PC-3 (cell line): Measurements from ENCODE around the gene RAB12. TPM values are rescaled to one million over a fixed set of nuclear protein-coding genes. Genes with fewer than 3 reads are reported as not detected.

ENCODE experiments used
- ATAC-seq: fragments of 200-7000 bp; cut with Tn5 transposase; 2 replicates; pipeline ENCODE4 v1.9.1; 2020; ENCODE audit warnings: mild to moderate bottlenecking, moderate library complexity
- BruUV-seq: library from RNA; stranded (reverse); fragments of 400-500 nt; replicated peaks from 2 replicates; lab custom pipeline; 2021; lab: Mats Ljungman, UMichigan
- CTCF ChIA-PET: fragments of 300-600 bp; sonication (Branson Sonifier 250); formaldehyde crosslinking; loops from one replicate; lab custom pipeline; 2022; ENCODE audit warnings: antibody characterized with exemption; lab: Charles Lee
- POLR2A ChIA-PET: fragments of 300-600 bp; sonication (Branson Sonifier 250); formaldehyde crosslinking; loops from one replicate; lab custom pipeline; 2022; ENCODE audit warnings: antibody characterized with exemption; ENCODE audit not compliant: unreplicated experiment; lab: Charles Lee
- DNase-seq: peaks from one replicate; pipeline ENCODE4 v3.0.0-alpha.2; 2015
- H2AFZ ChIP-seq: fragments of 300-600 bp; sonication (generic); 2 replicates; pipeline ENCODE4 v1.6.0; 2016; ENCODE audit warnings: antibody characterized with exemption, low read length
- H3F3A ChIP-seq: fragments of 300-600 bp; sonication (generic); one replicate; pipeline ENCODE4 v1.6.0; 2017; ENCODE audit warnings: antibody characterized with exemption, low read length, control low read depth, mild to moderate bottlenecking; ENCODE audit not compliant: unreplicated experiment
- H3K27ac ChIP-seq: fragments of 300-600 bp; sonication (generic); 2 replicates; pipeline ENCODE4 v1.5.1; 2016; ENCODE audit warnings: mild to moderate bottlenecking, low read length
- H3K27me3 ChIP-seq: fragments of 300-600 bp; sonication (generic); 2 replicates; pipeline ENCODE4 v1.6.1; 2016; ENCODE audit warnings: low read length, mixed read lengths
- H3K36me3 ChIP-seq: fragments of 300-600 bp; sonication (generic); 2 replicates; pipeline ENCODE4 v1.6.1; 2016; ENCODE audit warnings: low read depth, mixed run types, low read length, mixed read lengths
- H3K4me1 ChIP-seq: fragments of 300-600 bp; sonication (generic); 2 replicates; pipeline ENCODE4 v1.5.1; 2016; ENCODE audit warnings: low read length; ENCODE audit not compliant: insufficient read depth
- H3K4me2 ChIP-seq: fragments of 300-600 bp; sonication (generic); 2 replicates; pipeline ENCODE4 v1.6.0; 2016; ENCODE audit warnings: low read length
- H3K4me3 ChIP-seq: fragments of 300-600 bp; sonication (generic); 2 replicates; pipeline ENCODE4 v1.5.1; 2016; ENCODE audit warnings: mild to moderate bottlenecking, low read length, mixed read lengths
- H3K79me2 ChIP-seq: fragments of 300-600 bp; sonication (generic); 2 replicates; pipeline ENCODE4 v1.6.1; 2017; ENCODE audit warnings: low read length, mixed read lengths
- H3K9ac ChIP-seq: fragments of 300-600 bp; sonication (generic); 2 replicates; pipeline ENCODE4 v1.6.0; 2016; ENCODE audit warnings: mild to moderate bottlenecking, low read length
- H3K9me2 ChIP-seq: fragments of 300-600 bp; sonication (generic); replicated peaks from 2 replicates; pipeline ENCODE4 v1.6.1; 2016; ENCODE audit warnings: mixed run types, low read length, mixed read lengths
- H3K9me3 ChIP-seq: fragments of 300-600 bp; sonication (generic); 2 replicates; pipeline ENCODE4 v1.6.1; 2016; ENCODE audit warnings: low read length, mixed read lengths
- H4K20me1 ChIP-seq: fragments of 300-600 bp; sonication (generic); 2 replicates; pipeline ENCODE4 v1.6.1; 2016; ENCODE audit warnings: low read length, mixed read lengths
- EZH2 ChIP-seq: fragments of 300-600 bp; sonication (generic); IDR thresholded peaks from one replicate; pipeline ENCODE4 v1.6.1; 2017; ENCODE audit warnings: antibody characterized with exemption, mild to moderate bottlenecking, low read length; ENCODE audit not compliant: unreplicated experiment
- EZH2phosphoT487 ChIP-seq: fragments of 300-600 bp; sonication (generic); IDR thresholded peaks from 2 replicates; pipeline ENCODE4 v1.6.1; 2018; ENCODE audit warnings: mild to moderate bottlenecking, antibody characterized with exemption, low read length, borderline replicate concordance
- intact Hi-C: fragments of 100-400 bp; cut with micrococcal nuclease; formaldehyde crosslinking; loops from 2 replicates; pipeline ENCODE4 v1.9.0; 2023
- total RNA-seq: library from RNA; depleted of rRNA; stranded (reverse); fragments of >200 nt; gene quantifications from 2 replicates; pipeline ENCODE4 v1.2.3, GENCODE V29; 2014
- TF ChIP-seq, protein P1 (sequence below): fragments of 300-600 bp; sonication (generic); conservative IDR thresholded peaks from 2 replicates; pipeline ENCODE4 v1.5.1; 2017; ENCODE audit warnings: antibody characterized with exemption, low read depth, mild to moderate bottlenecking, low read length

Gene RAB12
- total RNA-seq, 1 experiment from 2014 or later = 50.9 TPM

DNA sequence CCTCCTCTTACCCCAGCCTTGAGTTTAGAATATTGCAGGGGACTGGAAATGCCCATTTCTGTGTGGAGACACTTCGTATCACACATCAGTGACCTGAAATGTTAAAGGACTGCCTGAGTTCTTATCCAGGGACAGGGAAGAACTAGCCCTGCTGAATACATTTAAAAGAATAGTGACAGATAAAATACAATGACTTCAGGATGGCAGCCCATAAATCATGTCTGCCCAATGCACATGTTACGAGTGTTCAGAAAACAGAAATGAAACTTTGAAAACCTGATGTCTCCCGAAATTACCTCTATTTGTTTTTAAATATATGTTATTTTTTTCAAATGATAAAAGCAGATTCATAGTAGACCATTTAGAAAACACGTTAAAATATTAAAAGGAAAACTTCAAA is 22.3 kb upstream of the RAB12 start:
- CTCF ChIA-PET = no interaction called here
- no peak overlapping the region for H3K27ac ChIP-seq
- no peaks in the 10 kb centered on the region for H3K36me3 ChIP-seq
- intact Hi-C loops = no loop called here
- H2AFZ ChIP-seq = no peak overlapping the region
- H3K9me2 ChIP-seq = no peaks in the 10 kb centered on the region
- TF ChIP-seq EZH2 (no peak), EZH2phosphoT487 (no peak)
- TF ChIP-seq, protein P1, sequence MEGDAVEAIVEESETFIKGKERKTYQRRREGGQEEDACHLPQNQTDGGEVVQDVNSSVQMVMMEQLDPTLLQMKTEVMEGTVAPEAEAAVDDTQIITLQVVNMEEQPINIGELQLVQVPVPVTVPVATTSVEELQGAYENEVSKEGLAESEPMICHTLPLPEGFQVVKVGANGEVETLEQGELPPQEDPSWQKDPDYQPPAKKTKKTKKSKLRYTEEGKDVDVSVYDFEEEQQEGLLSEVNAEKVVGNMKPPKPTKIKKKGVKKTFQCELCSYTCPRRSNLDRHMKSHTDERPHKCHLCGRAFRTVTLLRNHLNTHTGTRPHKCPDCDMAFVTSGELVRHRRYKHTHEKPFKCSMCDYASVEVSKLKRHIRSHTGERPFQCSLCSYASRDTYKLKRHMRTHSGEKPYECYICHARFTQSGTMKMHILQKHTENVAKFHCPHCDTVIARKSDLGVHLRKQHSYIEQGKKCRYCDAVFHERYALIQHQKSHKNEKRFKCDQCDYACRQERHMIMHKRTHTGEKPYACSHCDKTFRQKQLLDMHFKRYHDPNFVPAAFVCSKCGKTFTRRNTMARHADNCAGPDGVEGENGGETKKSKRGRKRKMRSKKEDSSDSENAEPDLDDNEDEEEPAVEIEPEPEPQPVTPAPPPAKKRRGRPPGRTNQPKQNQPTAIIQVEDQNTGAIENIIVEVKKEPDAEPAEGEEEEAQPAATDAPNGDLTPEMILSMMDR = no peak
- no peaks in the 10 kb centered on the region for H4K20me1 ChIP-seq
- no peak overlapping the region for H3K9ac ChIP-seq
- H3K4me1 ChIP-seq = no peaks in the 10 kb centered on the region
- no peaks in the 10 kb centered on the region for H3F3A ChIP-seq
- no peak overlapping the region for H3K4me3 ChIP-seq
- H3K4me2 ChIP-seq = no peak overlapping the region
- no peaks in the 10 kb centered on the region for H3K9me3 ChIP-seq
- ATAC-seq = no peak
- DNase-seq = no peak
- peaks cover 21% of the 10 kb centered on the region; the same call in 1 of the 2 replicates for H3K27me3 ChIP-seq
- POLR2A ChIA-PET = no interaction called here
- no peaks in the 10 kb centered on the region for H3K79me2 ChIP-seq
- no TSS peak for BruUV-seq

DNA sequence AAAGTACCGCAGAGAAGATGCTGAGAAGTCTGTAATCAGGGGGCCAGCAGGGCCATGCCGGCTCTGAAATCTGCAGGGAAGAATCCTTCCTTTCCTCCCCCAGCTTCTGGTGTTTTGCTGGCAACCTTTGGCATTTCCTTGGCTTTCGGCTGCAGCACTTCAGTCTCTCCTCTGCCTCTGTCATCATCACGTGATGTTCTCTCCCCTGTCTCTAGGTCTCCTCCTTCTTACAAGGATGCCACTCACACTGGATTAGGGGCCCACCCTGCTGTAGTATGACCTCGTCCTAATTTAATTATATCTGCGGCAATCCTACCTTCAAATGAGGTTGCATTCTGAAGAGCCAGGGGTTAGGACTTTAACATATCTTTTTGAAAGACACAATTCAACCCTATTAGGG is 13.8 kb upstream of the RAB12 start:
- DNase-seq (no peak), ATAC-seq (no peak)
- Histone ChIP-seq H3K4me2 (no peak overlapping the region), H2AFZ (no peak overlapping the region), H3K9me2 (no peaks in the 10 kb centered on the region), H4K20me1 (no peaks in the 10 kb centered on the region), H3F3A (no peaks in the 10 kb centered on the region), H3K27me3 (peaks cover 8% of the 10 kb centered on the region; the same call in 1 of the 2 replicates), H3K4me3 (no peak overlapping the region), H3K27ac (no peak overlapping the region), H3K4me1 (no peaks in the 10 kb centered on the region), H3K9ac (no peak overlapping the region), H3K9me3 (no peaks in the 10 kb centered on the region), H3K36me3 (no peaks in the 10 kb centered on the region), H3K79me2 (no peaks in the 10 kb centered on the region)
- TF ChIP-seq EZH2phosphoT487 = no peak
- TF ChIP-seq, protein P1 = no peak
- TF ChIP-seq EZH2 = no peak
- CTCF ChIA-PET = no interaction called here
- intact Hi-C loops = no loop called here
- BruUV-seq = no TSS peak
- POLR2A ChIA-PET = no interaction called here

DNA sequence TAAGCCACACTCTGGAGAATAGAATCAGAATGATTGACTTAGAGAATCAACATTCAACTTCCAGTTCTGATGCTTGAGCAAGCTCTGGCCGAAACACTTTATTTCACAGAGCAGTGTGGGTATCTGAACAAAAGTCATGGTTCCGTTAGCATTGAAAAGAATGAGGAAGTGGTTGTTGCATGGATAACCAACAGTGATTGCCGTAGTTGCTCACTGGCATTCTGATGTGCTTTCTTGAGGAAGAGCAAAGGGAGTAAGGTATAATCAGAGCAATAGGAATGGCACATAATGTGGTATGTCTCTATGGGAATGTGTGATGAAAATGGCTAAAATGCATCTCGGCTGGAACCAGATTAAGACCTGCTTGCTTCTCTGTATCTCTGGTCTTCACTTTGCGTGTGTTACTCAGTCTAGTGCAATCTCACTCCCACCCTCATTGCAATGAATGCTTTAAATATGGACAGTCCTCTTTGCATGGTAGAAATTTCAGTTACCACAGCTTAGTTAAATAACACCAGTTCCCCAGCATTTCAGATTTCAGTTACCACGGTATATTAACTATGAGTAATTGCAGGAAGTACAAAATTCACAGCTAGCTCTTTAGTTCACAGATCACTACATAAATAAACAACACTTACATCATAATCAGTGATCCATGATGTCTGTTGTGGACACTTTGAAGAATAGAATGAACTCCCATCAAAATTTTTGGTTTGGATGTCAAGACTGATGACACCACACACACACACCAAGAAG is 7.8 kb upstream of the RAB12 start:
- no peaks in the 10 kb centered on the region for H3K4me1 ChIP-seq
- no TSS peak for BruUV-seq
- H4K20me1 ChIP-seq = no peaks in the 10 kb centered on the region
- TF ChIP-seq, protein P1 = no peak
- no peak for TF ChIP-seq EZH2phosphoT487
- no peak for TF ChIP-seq EZH2
- H3K9ac ChIP-seq = no peak overlapping the region
- H3K4me2 ChIP-seq = no peak overlapping the region
- H3K36me3 ChIP-seq = no peaks in the 10 kb centered on the region
- ChIA-PET CTCF (no interaction called here), POLR2A (no interaction called here)
- no peak for DNase-seq
- no peaks in the 10 kb centered on the region for H3K9me2 ChIP-seq
- H3K9me3 ChIP-seq = no peaks in the 10 kb centered on the region
- peak; percentile 37 for ATAC-seq
- H3F3A ChIP-seq = no peaks in the 10 kb centered on the region
- H3K27ac ChIP-seq = no peak overlapping the region
- no peak overlapping the region for H2AFZ ChIP-seq
- intact Hi-C loops = no loop called here
- H3K27me3 ChIP-seq = peaks cover 12% of the 10 kb centered on the region
- no peaks in the 10 kb centered on the region for H3K79me2 ChIP-seq
- H3K4me3 ChIP-seq = no peak overlapping the region
